ENCODE data around the gene DTYMK. TPM values are rescaled to one million over a fixed set of nuclear protein-coding genes. Genes with fewer than 3 reads are reported as not detected.

Gene DTYMK
- total and polyA plus RNA-seq, 2 donors (not counting 1 experiment from before 2014, with no cell fraction given): 19.5 to 26.3 TPM

DNA sequence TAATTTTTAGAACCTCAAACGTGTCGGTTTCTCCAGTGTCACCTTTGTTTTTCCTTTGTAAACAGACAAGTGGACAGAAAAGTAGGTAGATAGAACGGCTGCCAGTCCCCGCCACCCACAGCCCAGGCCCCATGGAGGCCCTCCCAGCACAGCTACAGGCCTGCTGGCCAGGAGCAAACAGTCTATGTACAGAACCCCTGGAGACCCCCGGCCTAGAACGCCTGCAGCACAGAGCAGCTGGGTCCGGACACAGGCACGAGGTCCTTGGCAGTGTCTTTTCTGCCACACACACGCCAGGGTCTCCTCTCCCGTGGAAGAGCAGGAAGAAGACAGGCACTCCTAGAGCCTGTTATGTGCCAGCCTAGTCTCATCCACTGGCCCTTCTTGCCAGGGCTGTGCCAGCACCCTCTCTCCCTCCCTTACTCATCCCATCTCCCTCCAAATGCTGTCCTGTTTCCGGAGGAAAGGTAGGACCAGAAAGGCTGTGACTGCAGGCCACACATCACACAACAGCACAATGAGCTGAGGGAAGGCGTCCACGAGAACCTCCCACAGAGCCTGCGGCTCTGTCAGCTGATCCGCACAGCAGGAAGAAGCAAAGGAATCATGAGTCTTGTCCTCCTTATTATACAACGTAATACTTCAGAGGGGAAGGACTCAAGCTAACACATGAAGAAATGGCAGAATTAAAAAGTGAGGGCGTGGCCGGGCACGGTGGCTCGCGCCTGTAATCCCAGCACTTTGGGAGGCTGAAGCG lies 7.7 kb downstream of the DTYMK start:
- Histone ChIP-seq H3K27me3 (replicated peaks in 1 of 4; ENCODE audit: control extremely low read depth in 1 of 4, control insufficient read depth in 3 of 4, insufficient read depth in 4 of 4, low read length in 3 of 4) (no peaks in the 10 kb centered on the region), H3K9me3 (ENCODE audit: control extremely low read depth in 1 of 3, control insufficient read depth in 2 of 3, insufficient read depth in 1 of 3, low read length in 2 of 3) (no peaks in the 10 kb centered on the region), H3K9ac (ENCODE audit: low read length) (no peak overlapping the region), H3K4me2 (replicated peaks; ENCODE audit: low read depth, low read length, poor library complexity, severe bottlenecking) (no peak overlapping the region), H2AFZ (ENCODE audit: insufficient read depth, low read depth, low read length, poor library complexity, severe bottlenecking) (no peak overlapping the region), H3K79me2 (ENCODE audit: control insufficient read depth, insufficient read depth, low read length) (peaks cover 26% of the 10 kb centered on the region), H3K4me3 (ENCODE audit: control extremely low read depth in 1 of 5, extremely low read depth in 1 of 5, insufficient read depth in 1 of 5, low read depth in 2 of 5, low read length in 4 of 5) (no peak overlapping the region), H3K4me1 (ENCODE audit: control insufficient read depth in 2 of 2, insufficient read depth in 2 of 2, low read length in 2 of 2) (no peaks in the 10 kb centered on the region), H4K20me1 (ENCODE audit: control insufficient read depth, insufficient read depth, low read length, poor library complexity, severe bottlenecking) (peaks cover 10% of the 10 kb centered on the region), H3K36me3 (replicated peaks in 1 of 2; ENCODE audit: control extremely low read depth in 1 of 2, control insufficient read depth in 1 of 2, extremely low read depth in 1 of 2, insufficient read depth in 2 of 2, low read length in 1 of 2) (peaks cover 0 to 42% of the 10 kb centered on the region in 2 experiments), H3K27ac (ENCODE audit: low read length in 2 of 2) (no peak overlapping the region)
- Mint-ChIP-seq H3K4me3 (no peak overlapping the region), H3K9me3 (ENCODE audit: insufficient read depth) (no peaks in the 10 kb centered on the region), H3K4me1 (no peaks in the 10 kb centered on the region), H3K27ac (no peak overlapping the region), H3K27me3 (no peaks in the 10 kb centered on the region)
- no peak for TF ChIP-seq EZH2 (IDR thresholded peaks at IDR 0.05; ENCODE audit: borderline replicate concordance, insufficient read depth, low read depth, low read length, poor library complexity, severe bottlenecking)
- TF ChIP-seq, protein P1, sequence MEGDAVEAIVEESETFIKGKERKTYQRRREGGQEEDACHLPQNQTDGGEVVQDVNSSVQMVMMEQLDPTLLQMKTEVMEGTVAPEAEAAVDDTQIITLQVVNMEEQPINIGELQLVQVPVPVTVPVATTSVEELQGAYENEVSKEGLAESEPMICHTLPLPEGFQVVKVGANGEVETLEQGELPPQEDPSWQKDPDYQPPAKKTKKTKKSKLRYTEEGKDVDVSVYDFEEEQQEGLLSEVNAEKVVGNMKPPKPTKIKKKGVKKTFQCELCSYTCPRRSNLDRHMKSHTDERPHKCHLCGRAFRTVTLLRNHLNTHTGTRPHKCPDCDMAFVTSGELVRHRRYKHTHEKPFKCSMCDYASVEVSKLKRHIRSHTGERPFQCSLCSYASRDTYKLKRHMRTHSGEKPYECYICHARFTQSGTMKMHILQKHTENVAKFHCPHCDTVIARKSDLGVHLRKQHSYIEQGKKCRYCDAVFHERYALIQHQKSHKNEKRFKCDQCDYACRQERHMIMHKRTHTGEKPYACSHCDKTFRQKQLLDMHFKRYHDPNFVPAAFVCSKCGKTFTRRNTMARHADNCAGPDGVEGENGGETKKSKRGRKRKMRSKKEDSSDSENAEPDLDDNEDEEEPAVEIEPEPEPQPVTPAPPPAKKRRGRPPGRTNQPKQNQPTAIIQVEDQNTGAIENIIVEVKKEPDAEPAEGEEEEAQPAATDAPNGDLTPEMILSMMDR (IDR thresholded peaks at IDR 0.05): no peak
- intact Hi-C loops (cut with micrococcal nuclease): no loop called here
- DNase-seq: no peak
- CTCF ChIA-PET: interaction anchor here (1.1 kb wide), 1 partner anchor 18 kb away, joined by 3 read pairs; no protein-coding TSS in a partner anchor
- no peak for ATAC-seq (ENCODE audit: low read depth)
- POLR2A ChIA-PET: no interaction called here
- WGBS (ENCODE audit: insufficient coverage): 90% methylated on average over 21 of the region's 22 CpGs

- H3K9ac ChIP-seq (ENCODE audit: low read length): no peak overlapping the region
- no peaks in the 10 kb centered on the region for H3K9me3 ChIP-seq (ENCODE audit: control extremely low read depth in 1 of 3, control insufficient read depth in 2 of 3, insufficient read depth in 1 of 3, low read length in 2 of 3)
- no peaks in the 10 kb centered on the region for H3K27me3 Mint-ChIP-seq
- H3K4me3 ChIP-seq (ENCODE audit: control extremely low read depth in 1 of 5, extremely low read depth in 1 of 5, insufficient read depth in 1 of 5, low read depth in 2 of 5, low read length in 4 of 5): no peak overlapping the region
- WGBS (ENCODE audit: insufficient coverage): 98% methylated on average over 18 of the region's 18 CpGs
- H3K9me3 Mint-ChIP-seq (ENCODE audit: insufficient read depth): no peaks in the 10 kb centered on the region
- H3K79me2 ChIP-seq (ENCODE audit: control insufficient read depth, insufficient read depth, low read length): peaks cover 26% of the 10 kb centered on the region
- H3K27ac ChIP-seq (ENCODE audit: low read length in 2 of 2): no peak overlapping the region
- no peaks in the 10 kb centered on the region for H3K4me1 ChIP-seq (ENCODE audit: control insufficient read depth in 2 of 2, insufficient read depth in 2 of 2, low read length in 2 of 2)
- peaks cover 0 to 42% of the 10 kb centered on the region in 2 experiments for H3K36me3 ChIP-seq (replicated peaks in 1 of 2; ENCODE audit: control extremely low read depth in 1 of 2, control insufficient read depth in 1 of 2, extremely low read depth in 1 of 2, insufficient read depth in 2 of 2, low read length in 1 of 2)
- no peak overlapping the region for H3K4me3 Mint-ChIP-seq
- ChIA-PET CTCF (interaction anchor here (1.1 kb wide), 1 partner anchor 17 kb away, joined by 3 read pairs; no protein-coding TSS in a partner anchor), POLR2A (no interaction called here)
- H4K20me1 ChIP-seq (ENCODE audit: control insufficient read depth, insufficient read depth, low read length, poor library complexity, severe bottlenecking): peaks cover 10% of the 10 kb centered on the region
- intact Hi-C loops (cut with micrococcal nuclease): no loop called here
- H3K4me2 ChIP-seq (replicated peaks; ENCODE audit: low read depth, low read length, poor library complexity, severe bottlenecking): no peak overlapping the region
- H3K27ac Mint-ChIP-seq: no peak overlapping the region
- no peak for TF ChIP-seq EZH2 (IDR thresholded peaks at IDR 0.05; ENCODE audit: borderline replicate concordance, insufficient read depth, low read depth, low read length, poor library complexity, severe bottlenecking)
- DNase-seq: no peak
- H2AFZ ChIP-seq (ENCODE audit: insufficient read depth, low read depth, low read length, poor library complexity, severe bottlenecking): no peak overlapping the region
- H3K4me1 Mint-ChIP-seq: no peaks in the 10 kb centered on the region
- H3K27me3 ChIP-seq (replicated peaks in 1 of 4; ENCODE audit: control extremely low read depth in 1 of 4, control insufficient read depth in 3 of 4, insufficient read depth in 4 of 4, low read length in 3 of 4): no peaks in the 10 kb centered on the region
- ATAC-seq (ENCODE audit: low read depth): no peak
Measured at GRCh38 chr2:241678307-241678706, 8.3 kb downstream of the DTYMK start.
